ENCODE data around the gene NDUFA1.
"Not testable (repeated sequence)": the region's sequence is repeated elsewhere in the genome, so short reads cannot be mapped to it uniquely, and the experiment has no call there.

NDUFA1 gene

GRCh38 chrX:119900976-119901375 lies 29.3 kb downstream of the NDUFA1 start:
- Histone ChIP-seq H3K4me3 (ENCODE audit: insufficient read depth, low read depth, low read length, poor library complexity, severe bottlenecking) (no peak overlapping the region), H3K36me3 (ENCODE audit: control insufficient read depth, insufficient read depth, low read length) (no peaks in the 10 kb centered on the region), H3K27ac (ENCODE audit: insufficient read depth, low read length, poor library complexity, severe bottlenecking) (no peak overlapping the region), H3K4me1 (ENCODE audit: control insufficient read depth, insufficient read depth, low read length, poor library complexity, severe bottlenecking) (no peaks in the 10 kb centered on the region), H3K27me3 (replicated peaks; ENCODE audit: control insufficient read depth, insufficient read depth, low read length, poor library complexity, severe bottlenecking) (no peaks in the 10 kb centered on the region), H3K9me3 (ENCODE audit: control insufficient read depth, low read length) (no peaks in the 10 kb centered on the region)
- DNase-seq = no peak

GRCh38 chrX:119916310-119916709 lies 44.7 kb downstream of the NDUFA1 start:
- H3K9me3 ChIP-seq (ENCODE audit: control insufficient read depth, low read length) = no peaks in the 10 kb centered on the region
- H3K36me3 ChIP-seq (ENCODE audit: control insufficient read depth, insufficient read depth, low read length) = no peaks in the 10 kb centered on the region
- H3K4me1 ChIP-seq (ENCODE audit: control insufficient read depth, insufficient read depth, low read length, poor library complexity, severe bottlenecking) = no peaks in the 10 kb centered on the region
- no peak for DNase-seq
- H3K4me3 ChIP-seq (ENCODE audit: insufficient read depth, low read depth, low read length, poor library complexity, severe bottlenecking) = no peak overlapping the region
- H3K27ac ChIP-seq (ENCODE audit: insufficient read depth, low read length, poor library complexity, severe bottlenecking) = no peak overlapping the region
- H3K27me3 ChIP-seq (replicated peaks; ENCODE audit: control insufficient read depth, insufficient read depth, low read length, poor library complexity, severe bottlenecking) = no peaks in the 10 kb centered on the region

GRCh38 chrX:119917877-119918276 lies 46.2 kb downstream of the NDUFA1 start:
- H3K4me1 ChIP-seq (ENCODE audit: control insufficient read depth, insufficient read depth, low read length, poor library complexity, severe bottlenecking) = no peaks in the 10 kb centered on the region
- no peak overlapping the region for H3K27ac ChIP-seq (ENCODE audit: insufficient read depth, low read length, poor library complexity, severe bottlenecking)
- no peak for DNase-seq
- no peak overlapping the region for H3K4me3 ChIP-seq (ENCODE audit: insufficient read depth, low read depth, low read length, poor library complexity, severe bottlenecking)
- no peaks in the 10 kb centered on the region for H3K9me3 ChIP-seq (ENCODE audit: control insufficient read depth, low read length)
- no peaks in the 10 kb centered on the region for H3K27me3 ChIP-seq (replicated peaks; ENCODE audit: control insufficient read depth, insufficient read depth, low read length, poor library complexity, severe bottlenecking)
- no peaks in the 10 kb centered on the region for H3K36me3 ChIP-seq (ENCODE audit: control insufficient read depth, insufficient read depth, low read length)

DNA sequence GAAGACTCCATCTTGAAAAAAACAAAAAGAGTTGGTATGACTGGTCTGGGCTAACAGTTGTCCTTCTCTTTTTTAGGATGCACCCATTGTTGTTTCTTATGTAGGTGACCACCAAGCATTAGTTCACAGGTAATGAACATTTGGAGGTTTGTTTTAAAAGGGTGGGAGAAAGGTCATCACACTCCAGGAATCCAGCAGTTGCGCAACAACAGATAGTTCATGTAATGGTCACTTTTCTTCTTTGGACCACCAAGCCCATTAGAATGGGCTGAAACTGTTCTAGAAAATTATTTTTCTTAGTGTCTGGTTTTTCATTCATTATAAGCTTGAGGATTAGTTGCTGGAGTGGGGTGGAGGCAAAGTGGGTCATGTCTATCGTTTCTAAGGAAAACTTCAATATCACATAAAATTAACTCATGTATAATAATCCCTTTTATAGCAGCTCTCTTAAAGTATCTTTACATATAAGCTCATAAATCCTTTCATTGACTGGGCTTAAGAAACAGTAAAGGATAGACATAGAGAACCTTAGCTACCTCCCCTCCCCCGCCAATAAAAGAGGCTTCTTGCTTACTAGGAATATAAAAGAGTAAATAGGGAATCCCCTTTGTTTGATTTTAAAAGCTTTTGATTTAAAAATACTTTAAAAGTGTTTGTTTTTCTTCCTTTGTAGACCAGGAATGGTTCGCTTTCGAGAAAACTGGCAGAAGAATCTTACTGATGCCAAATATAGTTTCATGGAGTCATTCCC lies 48.4 kb downstream of the NDUFA1 start:
- H3K9me3 ChIP-seq (ENCODE audit: control insufficient read depth, low read length) = no peaks in the 10 kb centered on the region
- H3K36me3 ChIP-seq (ENCODE audit: control insufficient read depth, insufficient read depth, low read length) = no peaks in the 10 kb centered on the region
- H3K4me3 ChIP-seq (ENCODE audit: insufficient read depth, low read depth, low read length, poor library complexity, severe bottlenecking) = no peak overlapping the region
- no peak for DNase-seq
- H3K27ac ChIP-seq (ENCODE audit: insufficient read depth, low read length, poor library complexity, severe bottlenecking) = no peak overlapping the region
- H3K27me3 ChIP-seq (replicated peaks; ENCODE audit: control insufficient read depth, insufficient read depth, low read length, poor library complexity, severe bottlenecking) = no peaks in the 10 kb centered on the region
- H3K4me1 ChIP-seq (ENCODE audit: control insufficient read depth, insufficient read depth, low read length, poor library complexity, severe bottlenecking) = no peaks in the 10 kb centered on the region

GRCh38 chrX:119922391-119922790 lies 50.8 kb downstream of the NDUFA1 start:
- not testable (repeated sequence) for H3K4me3 ChIP-seq (ENCODE audit: insufficient read depth, low read depth, low read length, poor library complexity, severe bottlenecking); H3K27me3 ChIP-seq (replicated peaks; ENCODE audit: control insufficient read depth, insufficient read depth, low read length, poor library complexity, severe bottlenecking); H3K36me3 ChIP-seq (ENCODE audit: control insufficient read depth, insufficient read depth, low read length); H3K4me1 ChIP-seq (ENCODE audit: control insufficient read depth, insufficient read depth, low read length, poor library complexity, severe bottlenecking); H3K9me3 ChIP-seq (ENCODE audit: control insufficient read depth, low read length); DNase-seq; H3K27ac ChIP-seq (ENCODE audit: insufficient read depth, low read length, poor library complexity, severe bottlenecking)

Measured in effector memory CD4-positive, alpha-beta T cell (primary cell).